Activated gamma-delta T cell treated with anti-CD3 and anti-CD28 coated beads, Interleukin-2, amount 50 U/mL, for 16 hours (primary cell): ENCODE data around the gene PGM1.

Experiments used
- DNase-seq: peaks from one replicate; pipeline ENCODE4 v3.0.0-alpha.2; 2020; ENCODE audit warnings: low read depth

The PGM1 gene

DNA sequence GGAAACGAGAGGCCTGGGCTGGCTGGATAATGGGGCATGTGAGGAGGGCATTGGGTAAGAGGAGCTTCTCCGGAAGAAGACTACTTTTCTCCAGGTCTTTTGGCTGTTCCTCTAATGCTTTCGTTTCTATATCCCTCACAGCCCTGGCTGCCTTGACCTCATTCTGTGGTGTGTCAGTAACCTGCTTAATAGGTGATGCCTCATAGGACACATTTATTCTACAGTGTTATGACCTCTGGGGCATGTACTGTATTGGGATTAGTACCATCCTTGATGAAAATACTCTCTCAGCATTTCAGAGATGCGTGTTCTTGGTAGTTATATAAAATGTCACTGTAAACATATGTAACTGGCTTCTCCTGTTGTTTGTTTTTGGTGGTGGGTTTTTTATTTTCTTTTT is 40.1 kb downstream of the PGM1 start:
- no peak for DNase-seq

DNA sequence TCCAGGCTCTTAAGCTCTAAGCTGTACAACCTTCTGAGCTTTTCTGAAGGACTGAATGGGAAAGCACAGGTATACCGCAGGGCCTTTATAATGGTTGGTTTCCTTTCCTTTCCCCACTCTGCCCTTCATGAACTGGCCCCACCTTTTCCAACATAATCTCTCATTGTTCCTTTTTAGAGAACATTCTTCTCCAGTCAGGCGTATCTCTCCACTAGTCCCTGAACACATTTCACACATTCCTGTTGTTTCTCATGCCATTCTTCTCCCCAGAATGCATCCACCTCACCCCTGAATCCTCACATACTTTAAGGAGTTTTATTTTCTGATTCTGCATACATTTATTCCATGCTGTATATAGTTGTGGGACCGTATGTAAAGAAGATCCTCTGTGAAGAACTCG is 41.3 kb downstream of the PGM1 start:
- DNase-seq: no peak

DNA sequence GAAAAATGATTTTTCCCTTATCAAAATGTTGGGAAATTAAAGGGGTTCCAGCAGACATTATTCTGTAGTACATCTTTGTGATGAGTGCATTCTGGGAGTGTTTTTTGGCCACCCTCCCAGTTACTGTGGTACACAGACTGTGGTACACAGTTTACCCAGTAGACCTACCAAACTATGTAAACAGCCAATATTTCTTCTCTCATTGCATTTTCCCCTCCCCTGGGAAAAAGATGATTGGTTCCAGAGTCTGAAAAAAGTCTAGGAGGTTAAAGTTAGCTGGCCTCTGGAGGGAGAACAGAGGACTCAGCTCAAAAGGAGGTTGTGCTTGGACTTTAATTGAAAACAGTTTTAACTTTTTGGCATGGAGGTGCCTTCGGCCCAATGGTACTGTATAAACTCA is 42.5 kb downstream of the PGM1 start:
- no peak for DNase-seq

DNA sequence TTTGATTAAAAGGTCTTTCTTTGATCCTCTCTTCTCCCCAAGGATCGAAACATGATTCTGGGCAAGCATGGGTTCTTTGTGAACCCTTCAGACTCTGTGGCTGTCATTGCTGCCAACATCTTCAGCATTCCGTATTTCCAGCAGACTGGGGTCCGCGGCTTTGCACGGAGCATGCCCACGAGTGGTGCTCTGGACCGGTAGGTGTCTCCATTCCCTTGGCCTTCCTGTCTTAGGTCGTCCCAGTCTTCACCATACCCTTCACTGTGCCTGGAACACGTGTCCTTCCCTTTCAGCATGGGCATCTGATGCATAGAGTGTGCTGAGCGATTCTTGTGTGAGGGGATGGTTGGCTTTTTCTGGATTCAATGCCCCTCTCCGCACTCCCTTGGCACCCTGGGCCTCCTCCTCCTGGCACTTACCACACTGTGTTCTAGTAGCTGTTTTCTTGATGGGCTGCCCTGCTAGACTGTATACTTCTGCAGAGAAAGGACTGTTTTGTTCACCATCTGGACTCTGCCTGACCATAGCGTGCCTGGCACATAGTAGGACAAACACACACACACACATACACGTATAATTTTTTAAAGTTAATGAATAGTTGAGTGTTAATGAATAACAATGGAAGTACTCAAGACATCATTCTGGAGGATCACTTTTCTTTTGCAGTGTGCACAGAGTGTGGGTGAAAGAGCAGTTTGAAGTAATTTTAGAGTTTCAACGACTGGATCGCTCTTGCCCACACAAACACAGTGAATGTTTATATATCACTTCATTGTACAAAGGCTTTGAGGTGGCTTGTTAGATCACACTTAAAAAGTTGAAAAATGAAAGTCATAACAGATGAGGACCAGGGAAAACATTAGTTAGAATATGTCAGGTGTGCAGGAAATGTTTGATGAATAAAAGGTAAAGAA is 43.2 kb downstream of the PGM1 start:
- no peak for DNase-seq

DNA sequence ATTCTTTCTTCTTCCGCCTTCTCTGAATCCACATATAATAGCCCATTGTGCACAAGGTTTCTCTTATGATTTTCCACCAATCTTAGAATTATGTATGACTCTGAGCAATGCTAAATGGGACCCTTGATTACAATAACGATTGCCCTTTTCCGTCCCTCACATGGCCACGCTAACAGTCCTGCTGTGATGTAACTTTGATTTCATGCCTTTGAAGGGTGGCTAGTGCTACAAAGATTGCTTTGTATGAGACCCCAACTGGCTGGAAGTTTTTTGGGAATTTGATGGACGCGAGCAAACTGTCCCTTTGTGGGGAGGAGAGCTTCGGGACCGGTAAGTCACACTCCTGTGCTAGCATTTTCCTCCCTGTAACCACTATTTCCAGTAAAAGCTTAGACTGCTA is 45.3 kb downstream of the PGM1 start:
- no peak for DNase-seq

DNA sequence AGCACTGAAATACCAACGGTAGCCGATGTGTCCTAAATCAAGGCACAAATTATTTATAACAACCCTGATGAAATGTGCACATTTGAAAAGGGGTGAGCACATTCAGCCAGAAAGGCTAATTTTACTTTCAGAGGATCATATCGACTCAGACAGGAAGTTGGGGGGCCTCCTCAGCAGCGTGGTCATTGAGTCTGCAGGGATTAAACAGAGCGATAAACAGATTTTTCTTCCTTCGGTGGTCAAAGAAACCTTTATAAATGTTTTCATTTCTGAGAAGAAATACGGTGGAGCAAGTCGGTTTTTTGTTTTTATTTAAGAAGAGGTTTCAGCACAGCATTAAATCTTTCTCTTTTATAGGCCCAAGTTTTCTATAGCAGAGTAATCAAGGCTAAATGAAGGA is 45.7 kb downstream of the PGM1 start:
- no peak for DNase-seq

DNA sequence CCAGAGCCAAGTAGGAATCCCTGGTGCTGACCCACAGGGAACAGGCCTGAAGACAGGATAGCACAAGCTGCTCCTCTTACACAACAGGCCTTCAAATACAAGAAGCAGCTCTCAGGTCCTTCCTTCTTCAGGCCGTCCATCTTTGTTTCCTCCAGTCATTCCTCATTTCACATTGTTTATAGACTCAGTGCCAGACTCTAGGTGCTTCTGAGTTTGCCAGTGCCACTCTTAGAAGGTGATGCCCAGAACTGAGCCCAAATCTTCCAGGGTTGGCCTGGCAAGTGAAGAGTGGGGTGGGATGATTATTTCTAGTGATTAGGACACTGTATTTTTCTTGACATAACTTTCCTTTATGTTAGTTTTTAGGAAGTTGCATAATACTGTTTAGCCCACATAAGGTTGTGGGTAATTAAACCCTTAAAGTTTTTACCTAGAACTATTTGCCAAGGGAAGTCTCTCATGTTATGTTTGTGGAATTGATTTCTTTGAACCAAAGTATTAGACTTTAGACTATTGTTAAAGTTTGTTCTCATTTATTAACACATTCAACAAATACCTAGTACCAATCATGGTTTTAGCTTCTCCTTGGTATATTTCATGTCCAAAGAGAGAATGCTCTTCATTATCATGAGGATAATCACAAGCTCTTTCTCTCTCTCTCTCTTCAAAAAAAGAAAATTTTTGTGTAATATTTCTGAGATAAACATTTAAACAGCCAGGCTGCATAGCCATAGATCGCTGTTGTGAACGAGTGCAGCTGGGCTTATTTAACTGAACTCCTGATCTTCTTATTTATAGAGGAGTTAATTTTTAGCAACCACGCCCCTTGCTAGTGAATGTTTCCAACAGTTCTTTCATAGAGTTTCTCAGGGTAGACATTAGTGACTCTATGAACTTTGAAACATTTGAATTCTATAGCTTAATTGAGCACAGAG is 47.7 kb downstream of the PGM1 start:
- DNase-seq: no peak

DNA sequence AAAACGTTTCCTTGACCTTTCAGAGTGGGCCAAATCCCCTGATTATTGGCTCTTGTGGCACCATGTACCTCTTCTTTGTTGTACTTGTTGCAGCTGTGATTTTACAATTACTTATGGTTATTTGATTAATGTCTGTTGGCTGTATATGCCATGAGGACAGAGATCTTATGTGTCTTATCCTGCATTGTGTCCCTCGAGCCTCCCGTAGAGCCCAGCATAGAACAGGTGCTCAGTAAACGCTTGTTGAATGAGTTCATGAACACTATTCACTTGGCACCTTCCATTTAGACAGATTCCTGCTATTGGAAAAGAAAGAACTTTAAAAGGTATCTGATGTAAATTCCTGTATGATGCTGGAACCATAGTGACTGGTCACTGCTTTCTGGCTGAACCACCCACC is 48.4 kb downstream of the PGM1 start:
- DNase-seq: no peak

DNA sequence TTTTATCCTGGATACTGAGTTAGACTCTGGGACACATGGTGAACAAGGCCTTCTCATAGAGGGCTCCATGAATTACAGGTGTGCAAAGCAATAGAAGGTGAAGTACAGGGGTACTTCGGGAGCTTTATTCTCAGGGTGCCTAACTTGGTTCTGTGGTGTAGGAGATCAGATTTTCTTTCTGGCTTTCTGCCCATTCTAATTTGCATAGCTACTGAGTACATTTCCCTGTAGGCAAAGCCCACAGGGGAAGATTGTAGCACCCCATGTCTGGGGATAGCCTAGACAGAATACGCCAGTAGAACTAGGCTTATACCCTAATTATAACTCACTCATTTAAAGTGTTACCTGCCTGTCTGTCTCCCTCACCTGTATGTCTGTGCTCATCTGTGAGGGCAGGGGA is 49.7 kb downstream of the PGM1 start:
- DNase-seq: no peak

DNA sequence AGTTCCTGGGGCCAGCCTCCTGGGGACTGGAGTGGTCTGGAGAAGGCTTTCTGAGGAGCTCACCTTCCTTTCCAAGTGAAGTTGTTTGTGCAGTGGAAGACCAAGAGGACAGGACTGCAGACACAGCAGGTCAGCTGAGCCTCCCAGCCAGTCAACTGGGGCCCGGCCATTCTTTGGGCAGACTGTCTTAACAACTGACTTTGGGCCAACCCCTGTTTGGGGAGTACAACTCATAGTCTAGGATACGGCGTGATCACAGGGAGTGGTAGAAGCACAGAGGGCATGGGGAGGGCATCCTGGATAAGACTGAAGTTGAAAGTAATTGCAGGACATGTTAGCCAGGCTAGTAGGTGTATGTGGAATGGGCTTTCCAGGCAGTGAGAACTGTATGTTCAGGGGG is 50.3 kb downstream of the PGM1 start:
- no peak for DNase-seq

DNA sequence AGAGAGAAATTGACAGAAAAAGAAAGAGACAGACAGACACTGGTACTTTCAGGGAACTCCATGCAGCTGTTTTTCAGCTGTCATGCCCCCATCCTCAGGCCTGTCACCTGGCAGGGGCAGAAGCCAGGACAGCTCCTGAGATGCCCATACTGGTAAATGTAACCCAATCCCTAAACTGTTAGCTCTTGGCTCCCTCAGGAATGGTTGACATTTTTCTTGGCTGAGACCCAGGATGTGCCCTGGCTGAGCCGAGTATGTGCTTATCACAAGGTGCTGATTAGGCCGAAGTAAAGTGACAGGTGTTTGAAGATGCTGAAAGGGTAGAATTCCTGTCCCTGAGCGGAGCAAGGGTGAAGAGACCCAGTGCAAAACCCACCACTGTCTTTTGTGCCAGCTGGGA is 50.7 kb downstream of the PGM1 start:
- no peak for DNase-seq

DNA sequence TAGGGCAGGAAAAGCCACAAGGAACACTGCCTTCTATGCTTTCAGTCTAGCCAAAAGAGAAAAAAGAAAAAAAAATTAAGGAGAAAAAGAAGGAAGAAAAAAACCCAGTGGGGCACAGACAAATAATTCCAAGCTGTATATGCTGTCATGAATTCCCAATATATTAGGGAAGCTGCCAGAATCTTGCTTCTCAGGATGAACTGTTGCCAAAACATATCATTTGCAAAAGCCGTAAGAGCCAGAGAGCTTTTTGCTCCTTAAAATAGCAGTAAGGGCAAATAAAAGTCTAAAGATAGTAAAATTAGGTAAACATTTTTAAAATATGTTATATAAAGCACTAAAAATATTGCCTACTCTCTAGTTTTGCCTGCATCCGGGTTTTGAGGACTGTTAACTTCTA is 52.1 kb downstream of the PGM1 start:
- DNase-seq: no peak

DNA sequence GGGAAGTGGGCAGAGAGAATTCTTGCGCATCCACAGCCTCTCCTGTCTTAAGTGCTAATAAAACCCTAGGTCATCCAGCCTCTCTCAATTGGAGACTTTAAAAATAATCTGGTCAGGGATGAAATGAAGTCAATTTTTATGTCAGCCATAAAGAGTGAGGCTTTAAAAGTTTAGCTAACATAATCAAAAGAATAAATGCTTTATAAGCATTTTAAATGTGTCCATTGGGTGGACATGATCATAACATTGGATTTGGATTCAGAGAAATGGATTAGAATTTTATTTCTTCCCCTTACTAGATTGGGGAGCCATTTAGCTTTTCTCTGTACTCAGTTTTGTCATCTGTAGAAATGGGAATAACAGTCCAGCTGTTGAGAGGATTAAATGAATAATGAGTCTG is 55.5 kb downstream of the PGM1 start:
- no peak for DNase-seq

DNA sequence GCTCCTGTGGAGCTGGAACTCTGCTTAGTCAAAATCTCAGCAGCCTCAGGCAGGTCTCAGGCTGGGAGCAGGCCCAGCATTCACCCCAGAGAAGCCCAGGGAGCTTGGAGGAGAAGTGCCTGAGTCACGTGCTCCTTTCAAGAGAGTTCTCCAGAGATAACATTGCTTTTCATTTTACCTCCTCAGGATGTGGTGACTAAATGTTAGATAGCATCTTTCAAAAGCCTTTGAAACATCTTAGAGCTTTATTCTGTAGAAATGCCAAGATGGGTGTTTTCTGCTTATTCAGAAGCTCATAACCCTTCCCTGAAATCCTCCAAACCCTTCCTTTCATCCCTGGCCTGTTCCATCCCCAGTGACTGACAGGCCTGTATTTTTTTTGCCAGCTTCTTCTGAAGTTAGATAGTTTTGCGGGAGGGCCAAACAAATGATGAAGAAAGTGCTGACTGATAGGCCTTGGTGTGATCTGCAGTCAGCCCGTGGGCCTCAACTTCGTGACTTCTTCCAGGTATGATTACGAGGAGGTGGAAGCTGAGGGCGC is 58.0 kb downstream of the PGM1 start:
- DNase-seq: no peak

DNA sequence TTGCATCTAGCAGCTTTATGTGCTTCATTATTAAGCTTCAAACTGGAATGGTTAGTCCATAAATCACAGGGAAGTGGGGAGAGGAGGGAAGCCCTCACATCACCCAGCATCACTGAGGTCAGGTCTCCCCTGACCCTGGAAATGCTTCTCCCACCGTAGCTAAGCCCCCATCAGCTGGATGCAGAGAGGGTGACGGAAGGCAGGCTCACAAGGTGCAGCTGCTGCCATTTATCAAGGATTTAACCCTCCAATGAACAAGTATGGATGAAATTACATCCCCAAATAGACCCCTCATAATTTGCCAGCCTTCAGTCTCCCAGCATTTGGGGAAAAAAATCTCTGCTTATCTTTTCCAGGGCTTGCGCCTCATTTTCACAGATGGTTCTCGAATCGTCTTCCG is 60.8 kb downstream of the PGM1 start:
- DNase-seq: no peak

DNA sequence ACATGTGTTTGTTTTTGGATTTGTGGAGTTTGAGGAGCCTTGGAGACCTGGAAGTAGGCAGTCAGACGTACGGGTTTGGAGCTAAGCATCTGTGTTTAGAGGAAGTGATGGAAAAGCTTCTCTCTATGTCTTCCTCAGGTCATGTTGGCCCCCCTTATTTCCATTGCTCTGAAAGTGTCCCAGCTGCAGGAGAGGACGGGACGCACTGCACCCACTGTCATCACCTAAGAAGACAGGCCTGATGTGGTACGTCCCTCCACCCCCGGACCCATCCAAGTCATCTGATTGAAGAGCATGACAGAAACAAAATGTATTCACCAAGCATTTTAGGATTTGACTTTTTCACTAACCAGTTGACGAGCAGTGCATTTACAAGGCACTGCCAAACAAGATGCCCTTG is 66.2 kb downstream of the PGM1 start:
- DNase-seq: no peak

DNA sequence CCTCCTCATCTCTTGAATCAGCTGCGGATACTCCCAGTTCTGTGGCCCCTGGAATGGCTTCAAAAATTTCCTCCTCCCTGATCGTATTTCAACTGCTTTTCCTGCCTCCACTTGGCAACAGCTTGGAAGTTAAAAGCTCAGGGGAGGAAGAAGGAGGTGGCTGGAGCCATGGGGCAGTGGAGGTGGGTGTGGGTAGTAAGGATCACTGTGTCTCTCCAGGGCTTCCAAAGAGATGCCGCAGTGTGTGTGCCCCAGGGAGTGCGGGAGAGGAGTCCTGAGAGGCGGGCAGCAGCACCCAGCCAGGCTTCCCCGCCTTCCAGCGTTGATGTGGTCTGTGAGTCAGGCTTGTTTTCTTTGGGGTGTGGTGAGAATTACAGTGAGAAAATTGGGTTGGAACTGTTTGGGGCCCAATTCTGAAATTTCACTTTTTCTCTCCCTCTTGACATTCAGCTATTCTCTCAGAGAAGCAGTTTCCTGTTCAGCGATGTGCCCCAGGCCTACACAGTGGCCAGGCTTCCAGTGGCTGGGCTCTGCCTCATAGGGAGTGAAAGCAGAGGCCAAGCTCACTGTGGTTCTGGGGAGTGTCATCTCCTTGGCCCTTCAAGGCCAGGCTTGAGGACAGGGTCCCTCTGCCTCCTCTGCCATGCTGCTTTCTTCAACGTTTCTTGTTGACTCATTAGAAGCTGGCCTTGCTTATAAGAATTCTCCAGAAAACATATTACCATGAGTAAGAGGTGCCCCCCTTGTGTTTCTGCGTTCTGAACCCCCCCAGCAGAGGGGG is 69.0 kb downstream of the PGM1 start:
- no peak for DNase-seq

DNA sequence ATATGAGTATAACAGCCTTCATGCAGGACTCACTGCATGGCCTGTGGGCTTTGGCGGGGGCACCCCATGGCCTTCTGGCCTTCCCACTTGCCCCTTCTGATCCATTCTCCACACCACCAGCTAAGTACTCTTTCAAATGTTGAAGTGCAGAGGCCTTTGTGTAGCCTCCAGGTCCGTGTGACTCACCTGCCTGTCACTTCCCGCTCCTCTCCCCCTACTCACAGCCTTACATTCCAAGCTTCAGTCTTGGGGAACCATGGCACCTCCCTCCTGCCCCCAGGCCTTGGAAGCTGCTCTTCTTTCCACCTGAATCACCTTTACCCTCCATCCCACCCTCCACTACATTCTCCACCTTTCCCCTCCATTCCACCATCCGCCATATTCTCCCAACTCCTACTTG is 69.6 kb downstream of the PGM1 start:
- DNase-seq: no peak

DNA sequence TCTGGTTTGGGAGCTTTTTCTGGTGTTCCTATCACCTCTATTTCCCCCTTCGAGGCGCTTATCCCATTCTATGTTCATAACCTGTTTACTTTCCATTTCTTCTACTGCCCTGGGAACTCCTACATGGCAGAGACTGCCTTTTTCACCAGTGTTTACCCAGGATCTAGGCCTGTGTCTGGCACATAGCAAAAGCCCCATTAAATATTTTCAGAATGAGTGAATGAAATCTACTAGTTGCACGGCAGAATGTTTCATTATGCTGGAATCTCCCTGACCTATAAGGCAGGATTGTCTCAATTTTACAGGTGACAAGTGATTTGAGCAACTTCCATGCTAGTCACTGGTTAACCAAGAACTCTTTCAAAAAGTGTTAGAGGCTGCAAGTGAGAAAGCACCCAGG is 70.1 kb downstream of the PGM1 start:
- no peak for DNase-seq

DNA sequence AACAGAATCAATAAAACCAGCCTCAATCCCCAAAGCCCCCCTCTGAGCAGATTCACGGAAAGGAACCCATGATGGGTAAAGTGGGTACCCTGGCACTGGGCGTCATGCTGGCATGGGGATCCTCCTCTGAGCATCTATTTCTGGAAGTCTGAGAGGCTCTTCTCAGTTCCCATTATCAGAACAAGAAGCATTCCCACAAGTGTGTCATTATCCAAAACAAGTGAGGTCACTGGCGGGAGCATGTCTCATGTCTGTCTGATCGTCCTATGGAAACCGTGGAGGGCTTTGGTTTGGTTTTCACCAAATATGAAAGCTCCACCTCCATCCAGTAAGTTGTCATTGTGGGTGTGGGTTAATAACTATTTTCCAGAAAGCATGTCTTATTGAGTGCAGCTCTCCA is 70.7 kb downstream of the PGM1 start:
- DNase-seq: no peak

DNA sequence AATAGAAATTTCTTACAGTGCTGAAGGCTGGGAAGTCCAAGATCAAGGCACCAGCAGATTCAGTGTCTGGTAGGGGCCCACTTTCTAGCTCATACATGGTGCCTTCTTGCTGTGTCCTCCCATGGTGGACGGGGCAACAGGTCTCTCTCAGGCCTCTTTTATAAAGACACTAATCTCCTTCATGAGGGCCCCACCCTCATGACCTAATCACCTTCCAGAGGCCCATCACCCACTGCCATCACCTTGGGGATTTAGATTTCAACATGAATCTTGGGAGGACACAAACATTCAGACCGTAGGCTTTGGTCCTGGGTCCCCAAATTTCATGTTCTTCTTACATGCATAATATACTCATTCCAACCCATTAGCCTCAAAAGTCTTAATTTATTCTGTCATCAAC is 71.5 kb downstream of the PGM1 start:
- no peak for DNase-seq

DNA sequence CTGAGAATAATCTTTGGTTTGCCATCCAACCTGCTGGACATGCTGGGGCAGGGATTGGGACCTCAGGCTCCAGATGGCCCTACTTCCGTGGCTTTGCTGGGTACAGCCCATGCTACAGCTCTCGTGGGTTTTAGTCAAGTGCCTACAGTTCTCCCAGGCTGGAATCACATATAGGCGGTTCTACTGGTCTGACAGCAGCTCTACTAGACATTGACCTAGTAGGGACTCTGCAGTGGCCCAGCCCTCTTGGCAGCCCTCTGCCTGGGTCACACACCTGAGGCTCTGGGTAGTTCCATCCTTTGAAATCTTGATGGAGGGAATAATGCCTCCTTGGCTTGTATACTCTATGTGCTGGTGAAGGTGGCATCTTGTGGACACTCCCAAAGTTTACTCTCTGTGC is 72.2 kb downstream of the PGM1 start:
- DNase-seq: no peak
